GM19438 (cell line): ENCODE results near the gene CCM2.

Experiments used
- ATAC-seq: cut with Tn5 transposase; IDR thresholded peaks from one replicate; pipeline ENCODE4 v1.9.1; 2021; ENCODE audit warnings: low read depth; ENCODE audit not compliant: unreplicated experiment

CCM2 gene

GRCh38 chr7:45075871-45076796, 76.1 kb downstream of the CCM2 start:
- no peak for ATAC-seq

- ATAC-seq: no peak
Measured at GRCh38 chr7:45076946-45077345, 76.9 kb downstream of the CCM2 start.

- ATAC-seq: no peak
Measured at GRCh38 chr7:45077579-45077978, 77.6 kb downstream of the CCM2 start.

- no peak for ATAC-seq
Measured at GRCh38 chr7:45078125-45078681, 78.2 kb downstream of the CCM2 start.

- no peak for ATAC-seq
Measured at GRCh38 chr7:45080265-45080957, 80.4 kb downstream of the CCM2 start.

GRCh38 chr7:45080958-45081669, 81.1 kb downstream of the CCM2 start:
- no peak for ATAC-seq

- no peak for ATAC-seq
Measured at GRCh38 chr7:45081670-45081974, 81.6 kb downstream of the CCM2 start.

- no peak for ATAC-seq
Measured at GRCh38 chr7:45082031-45082830, 82.2 kb downstream of the CCM2 start.

- no peak for ATAC-seq
Measured at GRCh38 chr7:45082831-45083331, 82.9 kb downstream of the CCM2 start.

GRCh38 chr7:45084336-45084735, 84.3 kb downstream of the CCM2 start:
- ATAC-seq: no peak

GRCh38 chr7:45084901-45085618, 85.1 kb downstream of the CCM2 start:
- no peak for ATAC-seq

GRCh38 chr7:45085619-45086200, 85.7 kb downstream of the CCM2 start:
- ATAC-seq: no peak

GRCh38 chr7:45086331-45087065, 86.5 kb downstream of the CCM2 start:
- no peak for ATAC-seq

GRCh38 chr7:45087301-45088145, 87.5 kb downstream of the CCM2 start:
- ATAC-seq: no peak

GRCh38 chr7:45088146-45088701, 88.2 kb downstream of the CCM2 start:
- no peak for ATAC-seq

GRCh38 chr7:45088821-45089340, 88.9 kb downstream of the CCM2 start, which contains the start of gene NACAD:
TSS of gene NACAD (minus strand) at chr7:45088969. CDS start at chr7:45088894, 75 bp downstream.
- ATAC-seq: no peak
